H9 (cell line): ENCODE data around the gene SIN3B. TPM values are rescaled to one million over a fixed set of nuclear protein-coding genes. Genes with fewer than 3 reads are reported as not detected.
A peak's percentile ranks its signal among the peaks of the same experiment; 100 is the strongest.

ENCODE experiments used
- DNase-seq: peaks from one replicate; pipeline ENCODE4 v3.0.0-alpha.2; 2017
- H2AFZ ChIP-seq: one replicate; pipeline ENCODE4 v1.6.1; 2013; ENCODE audit warnings: mild to moderate bottlenecking, low read length, control low read depth, moderate library complexity
- H2AK5ac ChIP-seq: 2 replicates; pipeline ENCODE4 v1.6.1; 2013; ENCODE audit warnings: low read length, control low read depth, mixed read lengths; ENCODE audit not compliant: insufficient read length
- H2BK120ac ChIP-seq: one replicate; pipeline ENCODE4 v1.6.1; 2013; ENCODE audit warnings: low read depth, mild to moderate bottlenecking, low read length, control low read depth, inconsistent platforms; ENCODE audit not compliant: poor library complexity, severe bottlenecking
- H2BK12ac ChIP-seq: 2 replicates; pipeline ENCODE4 v1.6.1; 2013; ENCODE audit warnings: low read length, control low read depth, mixed read lengths, low read depth; ENCODE audit not compliant: insufficient read length
- H2BK15ac ChIP-seq: 2 replicates; pipeline ENCODE4 v1.6.1; 2013; ENCODE audit warnings: low read depth, low read length, control low read depth
- H2BK20ac ChIP-seq: one replicate; pipeline ENCODE4 v1.6.1; 2013; ENCODE audit warnings: low read depth, mild to moderate bottlenecking, low read length, control low read depth, inconsistent platforms; ENCODE audit not compliant: poor library complexity, severe bottlenecking
- H2BK5ac ChIP-seq: 2 replicates; pipeline ENCODE4 v1.6.1; 2013; ENCODE audit warnings: low read length, control low read depth, mixed read lengths; ENCODE audit not compliant: insufficient read length
- H3K14ac ChIP-seq: 2 replicates; pipeline ENCODE4 v1.6.1; 2013; ENCODE audit warnings: low read length, control low read depth; ENCODE audit not compliant: insufficient read depth
- H3K18ac ChIP-seq: 2 replicates; pipeline ENCODE4 v1.6.1; 2013; ENCODE audit warnings: low read depth, mild to moderate bottlenecking, mixed read lengths, low read length, control low read depth; ENCODE audit not compliant: insufficient read length
- H3K23ac ChIP-seq: 2 replicates; pipeline ENCODE4 v1.6.1; 2013; ENCODE audit warnings: low read length, control low read depth, mixed read lengths, low read depth; ENCODE audit not compliant: insufficient read length
- H3K23me2 ChIP-seq: 2 replicates; pipeline ENCODE4 v1.6.1; 2013; ENCODE audit warnings: low read depth, mild to moderate bottlenecking, mixed read lengths, low read length, control low read depth; ENCODE audit not compliant: insufficient read length, poor library complexity, severe bottlenecking
- H3K27ac ChIP-seq: 2 replicates; pipeline ENCODE4 v1.5.1; 2013; ENCODE audit warnings: low read length, control low read depth, mixed read lengths, low read depth; ENCODE audit not compliant: insufficient read length
- H3K27me3 ChIP-seq: 2 replicates; pipeline ENCODE4 v1.6.1; 2013; ENCODE audit warnings: low read length, control low read depth, inconsistent platforms; ENCODE audit not compliant: insufficient read depth
- H3K4ac ChIP-seq: 2 replicates; pipeline ENCODE4 v1.6.1; 2013; ENCODE audit warnings: low read depth, mild to moderate bottlenecking, control low read depth, inconsistent platforms, low read length, moderate library complexity
- H3K4me1 ChIP-seq: 2 replicates; pipeline ENCODE4 v1.6.1; 2013; ENCODE audit warnings: low read length, control low read depth, inconsistent platforms; ENCODE audit not compliant: insufficient read depth
- H3K4me2 ChIP-seq: 2 replicates; pipeline ENCODE4 v1.6.1; 2013; ENCODE audit warnings: low read length, control low read depth, mixed read lengths; ENCODE audit not compliant: insufficient read length, insufficient read depth
- H3K56ac ChIP-seq: 2 replicates; pipeline ENCODE4 v1.6.1; 2013; ENCODE audit warnings: low read depth, mild to moderate bottlenecking, mixed read lengths, low read length, control low read depth; ENCODE audit not compliant: insufficient read length
- H3K79me1 ChIP-seq: 2 replicates; pipeline ENCODE4 v1.6.1; 2013; ENCODE audit warnings: low read depth, mild to moderate bottlenecking, moderate library complexity, low read length, control low read depth, inconsistent platforms; ENCODE audit not compliant: insufficient read depth, poor library complexity, severe bottlenecking
- H3K79me2 ChIP-seq: 2 replicates; pipeline ENCODE4 v1.6.1; 2013; ENCODE audit warnings: low read length, control low read depth, inconsistent platforms; ENCODE audit not compliant: insufficient read depth
- H3K9ac ChIP-seq: 2 replicates; pipeline ENCODE4 v1.6.1; 2013; ENCODE audit warnings: low read length, control low read depth, mixed read lengths; ENCODE audit not compliant: insufficient read length; ENCODE audit errors: extremely low read depth
- H3K9me3 ChIP-seq: one replicate; pipeline ENCODE4 v1.6.1; 2013; ENCODE audit warnings: low read depth, low read length, inconsistent platforms; ENCODE audit not compliant: control insufficient read depth
- H3T11ph ChIP-seq: one replicate; pipeline ENCODE4 v1.6.1; 2013; ENCODE audit warnings: mild to moderate bottlenecking, low read length, control low read depth, inconsistent platforms
- H4K20me1 ChIP-seq: one replicate; pipeline ENCODE4 v1.6.1; 2013; ENCODE audit not compliant: control insufficient read depth, insufficient read length, insufficient read depth
- H4K5ac ChIP-seq: 2 replicates; pipeline ENCODE4 v1.6.1; 2013; ENCODE audit warnings: low read depth, mild to moderate bottlenecking, mixed read lengths, low read length, control low read depth; ENCODE audit not compliant: insufficient read length
- H4K8ac ChIP-seq: replicated peaks from 2 replicates; pipeline ENCODE4 v1.6.1; 2013; ENCODE audit warnings: low read length, control low read depth, mixed read lengths, low read depth; ENCODE audit not compliant: insufficient read length
- H4K91ac ChIP-seq: 2 replicates; pipeline ENCODE4 v1.6.1; 2013; ENCODE audit warnings: low read depth, mild to moderate bottlenecking, moderate library complexity, mixed read lengths, low read length, control low read depth; ENCODE audit not compliant: insufficient read length
- H3K27ac Mint-ChIP-seq, 3 experiments: 2 replicates in 2 of 3; 3 replicates in 1 of 3; pipeline ENCODE4 v1.8.0; 2020 to 2021; ENCODE audit warnings: mixed read lengths in 3 of 3, mild to moderate bottlenecking in 1 of 3, moderate library complexity in 1 of 3
- H3K27me3 Mint-ChIP-seq: 2 replicates; pipeline ENCODE4 v1.8.0; 2021; ENCODE audit warnings: low read depth, mild to moderate bottlenecking, moderate library complexity, mixed read lengths
- H3K36me3 Mint-ChIP-seq, 3 experiments: 2 replicates in 2 of 3; 3 replicates in 1 of 3; pipeline ENCODE4 v1.8.0; 2020 to 2021; ENCODE audit warnings: low read depth in 3 of 3, mixed read lengths in 3 of 3; ENCODE audit not compliant: insufficient read depth in 1 of 3
- H3K4me1 Mint-ChIP-seq, 2 experiments: 2 replicates each; pipeline ENCODE4 v1.8.0; 2020; ENCODE audit warnings: mixed read lengths in 2 of 2
- H3K4me3 Mint-ChIP-seq, 2 experiments: 2 replicates in 1 of 2; 3 replicates in 1 of 2; pipeline ENCODE4 v1.8.0; 2020 to 2021; ENCODE audit warnings: mild to moderate bottlenecking in 2 of 2, mixed read lengths in 2 of 2, moderate library complexity in 1 of 2
- H3K9me3 Mint-ChIP-seq, 2 experiments: 2 replicates in 1 of 2; 3 replicates in 1 of 2; pipeline ENCODE4 v1.8.0; 2020; ENCODE audit warnings: mild to moderate bottlenecking in 2 of 2, mixed read lengths in 2 of 2, moderate library complexity in 1 of 2
- WGBS: extraction: QIAGEN DNeasy Blood & Tissue Kit; methylation state at CpG from one replicate; pipeline ENCODE4 v1.1.7; 2013; ENCODE audit warnings: missing lambda C conversion rate, low lambda C conversion rate, mixed read lengths; ENCODE audit not compliant: insufficient read length; ENCODE audit errors: extremely low coverage; 5-methylcytosine and 5-hydroxymethylcytosine counted together
- total RNA-seq: library from RNA; stranded (reverse); gene quantifications from 2 replicates; pipeline ENCODE4 v1.2.1, GENCODE V29; 2021
- TF ChIP-seq, protein P1 (sequence below): fragments of 200-600 bp; sonication (generic); conservative IDR thresholded peaks from 3 replicates; pipeline ENCODE4 v1.8.0; 2021; ENCODE audit warnings: antibody characterized with exemption, mild to moderate bottlenecking

Gene SIN3B
- total RNA-seq, 1 experiment from 2014 or later = 72.7 TPM

DNA sequence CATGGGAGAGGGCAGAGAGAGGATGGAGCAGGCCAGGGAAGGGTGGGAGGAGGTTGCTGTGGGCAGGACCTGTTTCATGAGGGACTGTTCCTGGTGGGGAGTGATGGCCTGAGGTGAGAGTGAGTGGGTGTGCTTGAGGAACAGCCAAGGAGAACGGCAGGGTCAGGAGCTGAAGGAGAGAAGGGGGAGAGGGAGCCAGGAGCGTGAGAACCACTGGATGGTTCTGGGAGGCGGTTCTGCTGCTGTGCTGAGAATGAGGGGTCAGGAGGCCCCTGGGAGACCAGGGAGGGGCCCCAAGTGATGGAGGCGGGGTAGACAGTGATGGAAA is 7.8 kb downstream of the SIN3B start:
- Histone ChIP-seq H3K23ac (no peak overlapping the region), H3K4me2 (no peak overlapping the region), H2AFZ (no peak overlapping the region), H2BK12ac (no peak overlapping the region), H3K27me3 (no peaks in the 10 kb centered on the region), H3K79me1 (no peaks in the 10 kb centered on the region), H3K23me2 (no peaks in the 10 kb centered on the region), H3K9ac (no peak overlapping the region), H3K18ac (no peak overlapping the region), H3K4ac (no peak overlapping the region), H2BK120ac (no peak overlapping the region), H3K79me2 (no peaks in the 10 kb centered on the region; the same call in 1 of the 2 replicates), H4K8ac (no peak overlapping the region), H2BK20ac (no peak overlapping the region), H3K4me1 (no peaks in the 10 kb centered on the region; the same call in 1 of the 2 replicates), H4K5ac (no peak overlapping the region), H3K27ac (no peak overlapping the region), H2AK5ac (no peak overlapping the region), H4K20me1 (peaks cover 2% of the 10 kb centered on the region), H3K14ac (no peak overlapping the region), H4K91ac (no peak overlapping the region), H3K9me3 (no peaks in the 10 kb centered on the region), H2BK15ac (no peak overlapping the region), H2BK5ac (no peak overlapping the region), H3K56ac (no peak overlapping the region), H3T11ph (no peak overlapping the region)
- Mint-ChIP-seq H3K4me3 (no peak overlapping the region), H3K27me3 (no peaks in the 10 kb centered on the region), H3K9me3 (no peaks in the 10 kb centered on the region; a peak in 1 of 5 replicates), H3K4me1 (no peaks in the 10 kb centered on the region), H3K27ac (peak overlapping the region; percentile 48 to 82 (median 59); a peak in 3 of 7 replicates), H3K36me3 (peaks cover 46 to 89% (median 81%) of the 10 kb centered on the region in 3 experiments)
- TF ChIP-seq, protein P1, sequence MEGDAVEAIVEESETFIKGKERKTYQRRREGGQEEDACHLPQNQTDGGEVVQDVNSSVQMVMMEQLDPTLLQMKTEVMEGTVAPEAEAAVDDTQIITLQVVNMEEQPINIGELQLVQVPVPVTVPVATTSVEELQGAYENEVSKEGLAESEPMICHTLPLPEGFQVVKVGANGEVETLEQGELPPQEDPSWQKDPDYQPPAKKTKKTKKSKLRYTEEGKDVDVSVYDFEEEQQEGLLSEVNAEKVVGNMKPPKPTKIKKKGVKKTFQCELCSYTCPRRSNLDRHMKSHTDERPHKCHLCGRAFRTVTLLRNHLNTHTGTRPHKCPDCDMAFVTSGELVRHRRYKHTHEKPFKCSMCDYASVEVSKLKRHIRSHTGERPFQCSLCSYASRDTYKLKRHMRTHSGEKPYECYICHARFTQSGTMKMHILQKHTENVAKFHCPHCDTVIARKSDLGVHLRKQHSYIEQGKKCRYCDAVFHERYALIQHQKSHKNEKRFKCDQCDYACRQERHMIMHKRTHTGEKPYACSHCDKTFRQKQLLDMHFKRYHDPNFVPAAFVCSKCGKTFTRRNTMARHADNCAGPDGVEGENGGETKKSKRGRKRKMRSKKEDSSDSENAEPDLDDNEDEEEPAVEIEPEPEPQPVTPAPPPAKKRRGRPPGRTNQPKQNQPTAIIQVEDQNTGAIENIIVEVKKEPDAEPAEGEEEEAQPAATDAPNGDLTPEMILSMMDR = no peak
- WGBS = no CpG with 5 or more reads among the region's 4 CpGs
- no peak for DNase-seq
